ENCODE results near the gene KHDRBS2.

Gene KHDRBS2

DNA sequence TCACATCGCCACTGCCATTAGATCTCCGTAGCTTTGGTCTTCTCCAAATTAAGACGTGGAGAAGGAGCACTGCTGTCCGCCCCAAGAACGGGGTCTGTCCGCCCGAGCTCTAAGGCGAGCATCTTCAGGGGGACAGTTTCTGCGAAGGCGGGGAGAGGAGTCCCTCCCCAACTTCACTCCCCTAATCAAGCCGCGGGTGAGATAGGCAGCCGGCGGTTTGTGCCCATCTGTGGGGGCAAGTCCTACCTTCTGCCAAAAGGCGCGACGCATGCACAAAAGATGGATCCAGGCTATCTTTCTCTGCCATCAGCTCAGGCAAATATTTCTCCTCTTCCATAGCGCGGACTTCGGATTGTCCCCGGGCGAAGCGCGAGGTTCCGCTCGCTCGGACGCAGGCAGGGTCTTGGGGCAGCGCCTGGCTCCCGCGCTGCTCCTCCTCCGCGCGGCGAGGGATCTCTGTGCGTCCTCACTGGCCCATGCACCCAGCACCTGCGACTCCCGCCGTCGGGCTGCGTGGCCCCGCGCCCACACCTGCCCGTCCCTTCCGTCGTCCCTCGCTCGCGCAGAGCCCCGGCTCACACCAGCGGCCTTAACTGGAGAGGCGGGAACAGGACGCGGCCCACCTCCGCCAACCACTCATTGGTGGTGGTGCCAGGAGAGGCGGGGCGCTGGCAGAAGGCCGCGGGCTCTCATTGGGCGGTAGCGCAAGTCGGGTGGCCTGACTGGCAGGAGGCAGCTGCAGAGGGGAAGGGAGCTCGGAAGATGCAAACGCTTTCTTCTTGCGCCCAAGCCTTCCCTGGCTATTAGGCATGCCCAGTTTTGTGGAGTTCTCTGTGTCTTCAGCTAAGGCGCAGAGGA is at the start of gene KHDRBS2:
KHDRBS2 (minus strand) TSS at position 614 of the 858 bp plus-strand sequence.
- peak in 1 of 2 experiments; percentile 45 for DNase-seq (ENCODE audit: low read depth in 1 of 2, low spot score in 1 of 2)
- in situ Hi-C loops (cut with HindIII; ENCODE audit: low pct_unique_long_range_greater_than_20kb, low sequenced_read_pairs) = no loop called here
- TF ChIP-seq JUND (IDR thresholded peaks at IDR 0.05; ENCODE audit: low read depth) = no peak

DNA sequence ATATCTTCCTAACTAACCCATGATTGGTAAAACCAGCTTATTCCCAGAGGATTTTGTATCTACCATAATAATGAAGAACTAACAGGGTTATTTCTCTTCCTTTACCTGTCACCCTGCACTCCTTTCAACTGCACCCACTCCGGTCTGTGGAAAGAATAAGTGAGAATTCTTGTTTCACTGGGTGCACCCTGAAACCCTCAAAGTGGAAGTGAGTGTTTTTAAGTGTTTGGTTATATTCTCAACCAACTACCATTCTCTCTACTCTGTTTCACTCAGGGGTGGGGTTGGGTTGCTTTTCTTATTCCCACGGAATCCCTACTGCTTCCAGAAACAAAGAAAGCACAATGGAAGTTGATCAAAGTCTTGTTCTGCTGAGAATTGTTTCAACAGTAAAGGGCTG is 42.6 kb upstream of the KHDRBS2 start:
- TF ChIP-seq JUND (IDR thresholded peaks at IDR 0.05; ENCODE audit: low read depth) = no peak
- in situ Hi-C loops (cut with HindIII; ENCODE audit: low pct_unique_long_range_greater_than_20kb, low sequenced_read_pairs) = no loop called here
- no peak for DNase-seq (ENCODE audit: low read depth in 1 of 2, low spot score in 1 of 2)

DNA sequence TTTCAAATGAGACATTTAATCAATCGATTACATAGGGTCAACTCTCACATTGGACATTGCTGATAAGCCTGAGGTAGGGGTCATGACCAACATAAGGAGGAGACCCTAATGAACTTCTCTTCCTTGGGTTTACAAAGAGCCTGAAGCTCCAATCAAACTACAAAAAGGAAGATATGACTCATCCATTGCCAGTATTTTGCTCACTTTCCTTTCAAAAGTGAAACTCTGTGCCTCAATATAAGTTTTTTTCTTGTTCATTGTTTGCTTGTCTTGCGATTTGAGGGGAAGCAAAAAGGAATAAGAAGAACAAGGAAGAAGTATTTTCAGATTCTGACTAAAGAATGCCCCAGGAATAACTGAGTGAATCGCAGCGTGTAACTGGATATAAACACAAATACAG is 38.8 kb upstream of the KHDRBS2 start:
- in situ Hi-C loops (cut with HindIII; ENCODE audit: low pct_unique_long_range_greater_than_20kb, low sequenced_read_pairs) = no loop called here
- no peak for DNase-seq (ENCODE audit: low read depth in 1 of 2, low spot score in 1 of 2)
- TF ChIP-seq JUND (IDR thresholded peaks at IDR 0.05; ENCODE audit: low read depth) = no peak

DNA sequence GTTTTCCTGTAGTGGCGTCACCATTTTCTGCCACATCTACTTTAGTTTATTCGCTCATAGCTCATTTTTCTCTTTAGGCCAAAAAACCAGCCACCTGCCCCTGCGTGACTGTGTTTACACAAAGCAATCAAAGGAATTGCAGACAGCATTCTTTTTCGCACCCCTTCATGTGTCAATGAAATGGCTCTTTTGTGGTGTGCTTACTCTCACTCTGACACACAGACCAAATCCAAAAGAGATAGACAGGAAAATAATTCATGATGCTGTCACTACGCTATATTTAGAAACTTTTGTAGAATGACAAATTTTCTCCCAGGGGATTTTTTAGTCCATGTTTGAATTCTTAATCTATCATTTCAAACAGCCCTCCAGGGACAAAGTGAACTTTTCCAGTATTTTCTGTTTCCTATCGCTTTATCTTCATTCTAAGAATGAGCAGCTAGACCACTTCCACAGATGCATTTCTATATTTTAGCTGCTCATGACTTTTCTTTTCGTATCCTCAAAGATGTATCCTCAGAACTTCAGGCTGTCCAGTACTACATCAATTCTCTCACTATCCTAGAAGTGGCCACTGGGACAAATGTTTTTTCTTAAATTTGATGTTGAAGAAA is 37.9 kb upstream of the KHDRBS2 start:
- TF ChIP-seq JUND (IDR thresholded peaks at IDR 0.05; ENCODE audit: low read depth) = no peak
- in situ Hi-C loops (cut with HindIII; ENCODE audit: low pct_unique_long_range_greater_than_20kb, low sequenced_read_pairs) = no loop called here
- DNase-seq (ENCODE audit: low read depth in 1 of 2, low spot score in 1 of 2) = no peak

DNA sequence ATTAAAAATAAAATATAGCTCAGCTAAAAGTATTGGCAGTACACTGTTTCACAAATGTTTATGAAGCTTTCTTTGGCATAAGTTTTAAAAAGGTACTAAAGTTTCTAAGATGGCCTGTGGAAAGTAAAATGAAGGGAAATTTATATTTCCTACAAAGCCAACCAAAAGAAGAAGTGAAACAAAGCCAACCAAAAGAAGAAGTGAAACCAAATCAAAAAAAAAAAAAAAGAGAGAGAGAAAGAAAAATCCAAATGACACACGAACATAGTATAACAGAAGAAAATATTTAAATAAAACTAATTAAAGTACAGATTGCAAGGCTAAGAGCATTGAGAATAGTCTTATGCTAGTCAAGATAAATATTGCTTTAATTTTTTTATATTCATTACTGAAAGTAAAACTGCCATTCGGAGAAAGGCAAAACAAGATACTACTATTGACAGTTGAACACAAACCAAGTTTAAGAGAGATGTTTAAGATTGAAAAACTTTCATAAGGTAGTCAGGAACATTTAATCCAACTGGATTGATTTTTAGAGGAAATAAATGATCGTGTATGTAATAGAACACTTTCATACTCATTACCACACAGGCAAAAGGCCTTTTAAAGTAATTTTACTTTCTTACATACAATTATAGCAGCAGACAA is 12.8 kb upstream of the KHDRBS2 start:
- no peak for TF ChIP-seq JUND (IDR thresholded peaks at IDR 0.05; ENCODE audit: low read depth)
- in situ Hi-C loops (cut with HindIII; ENCODE audit: low pct_unique_long_range_greater_than_20kb, low sequenced_read_pairs) = no loop called here
- DNase-seq (ENCODE audit: low read depth in 1 of 2, low spot score in 1 of 2) = no peak

DNA sequence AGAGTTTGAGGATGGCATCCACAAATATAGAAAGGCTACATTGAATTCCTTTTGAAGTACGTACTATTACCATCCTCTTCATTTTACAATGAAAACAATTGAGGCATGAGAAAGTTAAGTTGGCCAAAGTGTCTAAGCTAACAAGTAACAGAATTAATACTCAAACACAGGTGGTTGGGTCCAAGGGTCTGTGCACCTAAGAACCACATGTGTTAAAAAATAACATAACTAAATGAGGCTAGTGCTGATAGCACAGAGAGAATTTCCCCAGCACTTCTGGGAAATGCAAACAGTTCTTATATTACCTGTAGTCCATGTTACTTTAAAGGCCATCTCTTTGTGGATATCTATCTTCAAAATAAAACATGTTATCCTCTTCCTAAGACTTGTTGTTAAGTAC is 10.5 kb upstream of the KHDRBS2 start:
- in situ Hi-C loops (cut with HindIII; ENCODE audit: low pct_unique_long_range_greater_than_20kb, low sequenced_read_pairs) = no loop called here
- TF ChIP-seq JUND (IDR thresholded peaks at IDR 0.05; ENCODE audit: low read depth) = no peak
- no peak for DNase-seq (ENCODE audit: low read depth in 1 of 2, low spot score in 1 of 2)

DNA sequence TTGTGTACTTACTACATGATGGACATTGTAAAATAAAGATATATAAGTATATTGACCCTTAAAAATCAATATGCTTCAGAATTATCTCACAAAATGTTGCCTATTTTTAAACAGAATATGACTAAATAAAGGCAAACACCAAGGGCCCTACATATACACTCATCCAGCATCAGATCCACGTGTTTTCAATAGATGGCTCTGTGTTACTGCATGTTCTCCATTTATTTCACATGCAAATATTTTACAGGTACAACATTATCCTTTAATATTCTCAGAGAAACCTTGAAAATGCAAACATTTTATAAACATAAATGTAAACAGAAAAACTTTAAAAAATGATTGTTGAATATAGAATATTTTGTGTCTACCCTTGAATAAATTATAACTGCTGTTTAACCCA is 2.9 kb upstream of the KHDRBS2 start:
- in situ Hi-C loops (cut with HindIII; ENCODE audit: low pct_unique_long_range_greater_than_20kb, low sequenced_read_pairs) = no loop called here
- no peak for TF ChIP-seq JUND (IDR thresholded peaks at IDR 0.05; ENCODE audit: low read depth)
- no peak for DNase-seq (ENCODE audit: low read depth in 1 of 2, low spot score in 1 of 2)

DNA sequence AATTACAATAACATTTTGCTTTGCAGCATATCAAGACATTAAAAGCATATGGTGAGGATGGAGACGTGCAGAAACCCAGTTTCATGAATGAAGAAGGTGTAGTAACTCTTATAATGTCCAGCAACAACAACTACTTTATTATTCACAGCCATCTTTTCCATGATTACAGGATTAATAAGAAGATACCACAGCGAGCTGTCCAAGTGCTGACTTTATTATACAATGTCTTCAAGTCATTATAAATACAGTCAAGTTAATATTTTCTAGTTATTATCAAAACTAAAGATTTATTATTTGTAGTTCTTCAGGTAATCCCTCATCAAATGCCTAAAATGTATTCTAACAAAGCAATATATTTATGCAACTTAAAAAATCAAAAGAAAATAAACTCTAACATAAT is 2.5 kb upstream of the KHDRBS2 start:
- no peak for DNase-seq (ENCODE audit: low read depth in 1 of 2, low spot score in 1 of 2)
- TF ChIP-seq JUND (IDR thresholded peaks at IDR 0.05; ENCODE audit: low read depth) = no peak
- in situ Hi-C loops (cut with HindIII; ENCODE audit: low pct_unique_long_range_greater_than_20kb, low sequenced_read_pairs) = no loop called here

DNA sequence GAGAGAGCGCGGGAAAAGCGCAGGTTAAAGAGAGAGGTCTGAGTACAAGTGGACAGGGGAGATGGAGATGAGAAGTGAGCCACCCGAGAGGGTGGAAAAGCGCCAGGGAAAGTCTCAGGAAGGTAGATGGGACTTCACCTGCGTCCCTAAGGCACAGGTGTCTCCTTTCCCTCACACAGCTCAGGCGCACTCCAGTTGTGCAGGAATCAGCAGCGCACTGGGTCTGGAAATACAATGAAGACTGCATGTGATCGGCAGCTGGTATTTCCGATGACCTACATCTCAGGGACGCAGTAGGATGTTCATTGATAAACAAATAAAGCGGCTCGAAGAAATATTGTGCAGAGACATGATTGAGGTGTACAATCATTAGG is 432 bp upstream of the KHDRBS2 start:
- no peak for DNase-seq (ENCODE audit: low read depth in 1 of 2, low spot score in 1 of 2)
- no peak for TF ChIP-seq JUND (IDR thresholded peaks at IDR 0.05; ENCODE audit: low read depth)
- in situ Hi-C loops (cut with HindIII; ENCODE audit: low pct_unique_long_range_greater_than_20kb, low sequenced_read_pairs) = no loop called here

DNA sequence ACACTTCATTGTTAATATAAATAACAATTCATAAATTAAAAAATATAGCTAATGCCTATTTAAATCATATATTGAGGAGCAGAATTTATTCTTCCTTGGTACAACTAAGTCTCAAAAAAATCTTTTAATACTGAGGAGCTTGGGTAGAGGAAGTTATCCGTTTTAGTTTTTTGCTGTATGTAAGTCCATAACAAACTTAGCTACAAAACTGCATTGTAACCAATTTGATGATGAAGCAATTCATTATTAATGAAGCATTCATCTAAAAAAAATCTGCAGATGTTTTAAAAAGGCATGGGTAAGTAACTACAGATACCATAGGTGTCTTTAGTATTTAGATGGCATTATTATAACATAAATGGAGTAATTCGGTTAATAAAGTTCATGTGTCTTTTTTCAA is 1.3 kb downstream of the KHDRBS2 start:
- TF ChIP-seq JUND (IDR thresholded peaks at IDR 0.05; ENCODE audit: low read depth) = no peak
- in situ Hi-C loops (cut with HindIII; ENCODE audit: low pct_unique_long_range_greater_than_20kb, low sequenced_read_pairs) = no loop called here
- DNase-seq (ENCODE audit: low read depth in 1 of 2, low spot score in 1 of 2) = no peak

DNA sequence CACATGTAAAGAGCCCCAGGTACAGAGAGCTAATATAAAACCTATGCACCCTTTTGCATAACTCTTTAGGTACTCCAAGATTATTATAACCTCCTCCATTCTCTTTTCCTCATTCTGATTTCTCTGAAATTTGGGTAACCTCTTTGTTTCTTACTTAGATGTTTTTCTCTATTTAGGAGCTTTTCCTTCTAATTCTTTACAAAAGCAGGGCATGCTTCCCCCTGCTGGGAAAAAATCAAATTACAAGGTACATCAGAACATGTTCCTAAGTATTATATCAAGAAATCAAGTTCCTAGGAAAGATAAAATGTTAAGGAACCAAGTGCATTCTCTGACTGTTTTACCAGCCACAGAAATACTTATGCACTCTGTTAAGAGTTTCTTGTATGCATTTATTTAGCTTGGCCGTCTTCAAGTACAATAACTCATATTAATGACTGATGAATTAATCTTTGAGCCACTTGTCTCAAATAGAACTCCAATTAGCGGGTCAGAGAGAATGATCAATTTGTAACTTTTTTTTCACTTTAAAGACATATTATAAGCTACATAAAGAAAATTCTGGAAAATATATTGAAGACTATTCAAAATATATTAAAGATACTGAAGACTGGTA is 2.1 kb downstream of the KHDRBS2 start:
- in situ Hi-C loops (cut with HindIII; ENCODE audit: low pct_unique_long_range_greater_than_20kb, low sequenced_read_pairs) = no loop called here
- TF ChIP-seq JUND (IDR thresholded peaks at IDR 0.05; ENCODE audit: low read depth) = no peak
- DNase-seq (ENCODE audit: low read depth in 1 of 2, low spot score in 1 of 2) = peak; percentile 1 to 43

DNA sequence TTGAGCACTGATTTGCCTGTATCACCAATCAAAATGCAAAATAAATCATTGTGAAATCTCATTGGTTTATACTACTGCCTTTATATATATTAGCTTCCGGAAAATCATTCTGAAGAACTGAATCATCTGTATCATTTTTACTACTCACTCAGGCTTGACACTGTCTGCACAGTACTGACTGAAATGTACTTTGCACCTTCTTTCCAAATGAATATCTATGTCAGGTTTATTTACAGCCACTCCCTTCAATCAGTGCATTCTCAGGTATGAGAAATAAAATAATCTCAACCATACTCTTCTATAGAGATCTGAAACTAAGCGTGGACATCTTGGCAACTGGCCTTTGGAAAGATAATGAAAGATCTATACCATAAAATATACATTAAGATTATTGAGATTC is 2.7 kb downstream of the KHDRBS2 start:
- no peak for TF ChIP-seq JUND (IDR thresholded peaks at IDR 0.05; ENCODE audit: low read depth)
- in situ Hi-C loops (cut with HindIII; ENCODE audit: low pct_unique_long_range_greater_than_20kb, low sequenced_read_pairs) = no loop called here
- no peak for DNase-seq (ENCODE audit: low read depth in 1 of 2, low spot score in 1 of 2)

DNA sequence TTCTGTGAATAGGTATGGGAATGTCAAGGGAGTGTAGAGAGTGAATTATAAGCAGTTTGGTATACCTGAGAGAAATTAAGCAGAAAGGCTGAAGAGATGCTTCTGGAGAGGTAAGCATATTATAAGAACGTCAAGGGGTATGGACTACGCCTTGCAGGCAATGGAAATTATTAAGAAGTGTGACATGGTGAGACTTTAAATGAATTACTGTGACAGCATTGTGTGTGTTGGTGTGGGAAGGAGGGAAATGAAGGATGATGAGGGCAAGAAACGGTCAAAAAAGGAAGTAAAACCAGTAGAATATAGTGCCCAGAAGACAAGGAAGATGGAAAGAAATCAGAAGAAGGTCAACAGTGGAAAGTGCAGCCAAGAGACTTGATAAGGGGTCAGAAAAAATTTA is 5.9 kb downstream of the KHDRBS2 start:
- DNase-seq (ENCODE audit: low read depth in 1 of 2, low spot score in 1 of 2) = no peak
- in situ Hi-C loops (cut with HindIII; ENCODE audit: low pct_unique_long_range_greater_than_20kb, low sequenced_read_pairs) = no loop called here
- no peak for TF ChIP-seq JUND (IDR thresholded peaks at IDR 0.05; ENCODE audit: low read depth)
